Endothelial cell of umbilical vein (primary cell): ENCODE measurements around the gene CBFA2T3. TPM values are rescaled to one million over a fixed set of nuclear protein-coding genes. Genes with fewer than 3 reads are reported as not detected.
"Not testable (repeated sequence)": the region's sequence is repeated elsewhere in the genome, so short reads cannot be mapped to it uniquely, and the experiment has no call there.

Experiments used
- BruUV-seq: library from RNA; stranded (reverse); fragments of 400-500 nt; replicated peaks from 2 replicates; lab custom pipeline; 2021; lab: Mats Ljungman, UMichigan
- CTCF ChIA-PET: fragments of 300-600, 350-600 bp; sonication (Branson Sonifier 250); formaldehyde crosslinking; loops from one replicate; lab custom pipeline; 2021; ENCODE audit warnings: antibody characterized with exemption, inconsistent platforms; lab: Charles Lee
- POLR2A ChIA-PET: fragments of 300-600, 350-600 bp; sonication (Branson Sonifier 250); formaldehyde crosslinking; loops from one replicate; lab custom pipeline; 2021; ENCODE audit warnings: antibody characterized with exemption, inconsistent platforms; lab: Charles Lee
- DNase-seq: peaks from one replicate; pipeline ENCODE4 v3.0.0-alpha.2; 2011; ENCODE audit warnings: low read depth, low spot score
- FAIRE-seq: peaks from 2 replicates; lab custom pipeline; 2011; peaks lifted over from hg19 to GRCh38; lab: Jason Lieb, UNC
- H2AFZ ChIP-seq: 2 replicates; pipeline ENCODE4 v1.6.0; 2012; ENCODE audit warnings: low read depth, low read length, control low read depth, inconsistent platforms
- H3K27ac ChIP-seq: 2 replicates; pipeline ENCODE4 v1.5.1; 2011; ENCODE audit warnings: low read depth, mild to moderate bottlenecking, control low read depth, low read length, moderate library complexity; ENCODE audit not compliant: insufficient read depth
- H3K27me3 ChIP-seq, 2 experiments: 2 replicates each; pipeline versions ENCODE4 v1.6.0 to v1.6.1; 2011; ENCODE audit warnings: low read length in 2 of 2, mixed read lengths in 1 of 2; ENCODE audit not compliant: control insufficient read depth in 2 of 2, insufficient read depth in 2 of 2
- H3K36me3 ChIP-seq, 2 experiments: 2 replicates in 1 of 2; 3 replicates in 1 of 2; pipeline ENCODE4 v1.5.1; 2011; ENCODE audit warnings: low read length in 2 of 2, mild to moderate bottlenecking in 1 of 2, moderate library complexity in 1 of 2; ENCODE audit not compliant: control insufficient read depth in 2 of 2, insufficient read depth in 2 of 2; ENCODE audit errors: extremely low read depth in 1 of 2
- H3K4me1 ChIP-seq: 3 replicates; pipeline ENCODE4 v1.5.1; 2011; ENCODE audit warnings: mild to moderate bottlenecking, low read length; ENCODE audit not compliant: control insufficient read depth, insufficient read depth; ENCODE audit errors: extremely low read depth
- H3K4me2 ChIP-seq: 2 replicates; pipeline ENCODE4 v1.6.1; 2011; ENCODE audit warnings: low read length, control low read depth, mixed read lengths; ENCODE audit not compliant: insufficient read depth
- H3K4me3 ChIP-seq, 3 experiments: fragments of 200-600 bp in 1 of 3; sonication (generic), shearing (Covaris generic) in 1 of 3; replicated peaks in 1 of 3; 2 replicates each; pipeline ENCODE4 v1.5.1; 2011 to 2016; ENCODE audit warnings: control low read depth in 3 of 3, low read length in 3 of 3, mild to moderate bottlenecking in 2 of 3, inconsistent platforms in 1 of 3, low read depth in 1 of 3, moderate library complexity in 1 of 3; ENCODE audit not compliant: insufficient read depth in 1 of 3
- H3K79me2 ChIP-seq: 2 replicates; pipeline ENCODE4 v1.6.0; 2012; ENCODE audit warnings: low read length, inconsistent platforms; ENCODE audit not compliant: control insufficient read depth, insufficient read depth
- H3K9ac ChIP-seq: replicated peaks from 2 replicates; pipeline ENCODE3; 2011; ENCODE audit warnings: low read length, control low read depth; ENCODE audit not compliant: insufficient read depth; ENCODE audit errors: extremely low read depth
- H3K9me1 ChIP-seq: replicated peaks from 3 replicates; pipeline ENCODE4 v1.6.0; 2011; ENCODE audit warnings: mild to moderate bottlenecking, low read length; ENCODE audit not compliant: control insufficient read depth, insufficient read depth; ENCODE audit errors: extremely low read depth
- H3K9me3 ChIP-seq: replicated peaks from 2 replicates; pipeline ENCODE4 v1.5.1; 2012; ENCODE audit warnings: low read length, inconsistent platforms; ENCODE audit not compliant: control insufficient read depth, insufficient read depth
- H4K20me1 ChIP-seq: replicated peaks from 2 replicates; pipeline ENCODE3; 2011; ENCODE audit warnings: mild to moderate bottlenecking, low read length; ENCODE audit not compliant: control insufficient read depth, insufficient read depth; ENCODE audit errors: extremely low read depth
- EZH2 ChIP-seq: IDR thresholded peaks from 2 replicates; pipeline ENCODE4 v1.6.1; 2012; ENCODE audit warnings: borderline replicate concordance, low read depth, mild to moderate bottlenecking, moderate library complexity, low read length, inconsistent platforms; ENCODE audit not compliant: severe bottlenecking
- GATA2 ChIP-seq: IDR thresholded peaks from 2 replicates; pipeline ENCODE4 v1.7.0; 2011; ENCODE audit warnings: low read depth, mild to moderate bottlenecking, moderate library complexity, mixed read lengths, low read length; ENCODE audit not compliant: insufficient read length, insufficient read depth
- dilution Hi-C: fragments of 300-500 bp; cut with MboI; formaldehyde crosslinking; loops from one replicate; pipeline ENCODE4 v1.15.0; 2019; ENCODE audit warnings: low sequenced_read_pairs; ENCODE audit not compliant: extremely low pct_ligation_motif_present
- intact Hi-C: fragments of 100-400 bp; cut with micrococcal nuclease; formaldehyde crosslinking; loops from one replicate; pipeline ENCODE4 v1.10.0; 2022
- polyA plus RNA-seq, 4 experiments: library from polyadenylated mRNA; depleted of rRNA in 3 of 4; stranded (reverse) in 3 of 4; unstranded in 1 of 4; fragments of >200 nt; gene quantifications; 2 replicates each; pipeline versions ENCODE4 v1.2.1 to v1.2.3, GENCODE V29; 2011 to 2012; ENCODE audit warnings: missing spikeins in 1 of 4
- total RNA-seq: library from RNA; stranded (reverse); gene quantifications from 2 replicates; pipeline ENCODE4 v1.2.3, GENCODE V29; 2021

Gene CBFA2T3
- total and polyA plus RNA-seq, 2 donors (not counting 3 experiments of a cell fraction or from before 2014, with no cell fraction given) = not detected

GRCh38 chr16:89002851-89003830, 26.1 kb upstream of the CBFA2T3 start:
- BruUV-seq = no TSS peak

GRCh38 chr16:89002081-89002480, 25.1 kb upstream of the CBFA2T3 start:
- intact Hi-C loops = not testable (repeated sequence)

More at GRCh38 chr16:89002851-89003830, 26.1 kb upstream of the CBFA2T3 start:
- Histone ChIP-seq H3K27ac (no peak overlapping the region), H3K9ac (no peak overlapping the region), H3K27me3 (peaks cover 0 to 4% of the 10 kb centered on the region in 2 experiments), H3K4me1 (no peaks in the 10 kb centered on the region), H4K20me1 (no peaks in the 10 kb centered on the region), H3K36me3 (no peaks in the 10 kb centered on the region), H3K4me3 (no peak overlapping the region), H3K4me2 (no peak overlapping the region), H3K79me2 (no peaks in the 10 kb centered on the region), H2AFZ (no peak overlapping the region), H3K9me1 (no peaks in the 10 kb centered on the region), H3K9me3 (no peaks in the 10 kb centered on the region)
- TF ChIP-seq GATA2 (no peak), EZH2 (no peak)
- dilution Hi-C loops (no loop called here), intact Hi-C loops (no loop called here)
- DNase-seq = no peak
- ChIA-PET CTCF (no interaction called here), POLR2A (no interaction called here)
- no peak for FAIRE-seq

More at GRCh38 chr16:89002081-89002480, 25.1 kb upstream of the CBFA2T3 start:
- H3K4me2 ChIP-seq, H3K27ac ChIP-seq, FAIRE-seq, dilution Hi-C loops, H3K9me1 ChIP-seq, H4K20me1 ChIP-seq, H3K9me3 ChIP-seq, H3K4me1 ChIP-seq, H2AFZ ChIP-seq, H3K4me3 ChIP-seq, BruUV-seq, POLR2A ChIA-PET, H3K36me3 ChIP-seq, H3K27me3 ChIP-seq, CTCF ChIA-PET, DNase-seq, H3K9ac ChIP-seq, H3K79me2 ChIP-seq: not testable (repeated sequence)
